ENCODE results near the gene DLX3. TPM values are rescaled to one million over a fixed set of nuclear protein-coding genes. Genes with fewer than 3 reads are reported as not detected.

Gene DLX3
- total RNA-seq, 3 donors from 2014 or later (not counting 1 experiment from before 2014, with no cell fraction given): not detected

DNA sequence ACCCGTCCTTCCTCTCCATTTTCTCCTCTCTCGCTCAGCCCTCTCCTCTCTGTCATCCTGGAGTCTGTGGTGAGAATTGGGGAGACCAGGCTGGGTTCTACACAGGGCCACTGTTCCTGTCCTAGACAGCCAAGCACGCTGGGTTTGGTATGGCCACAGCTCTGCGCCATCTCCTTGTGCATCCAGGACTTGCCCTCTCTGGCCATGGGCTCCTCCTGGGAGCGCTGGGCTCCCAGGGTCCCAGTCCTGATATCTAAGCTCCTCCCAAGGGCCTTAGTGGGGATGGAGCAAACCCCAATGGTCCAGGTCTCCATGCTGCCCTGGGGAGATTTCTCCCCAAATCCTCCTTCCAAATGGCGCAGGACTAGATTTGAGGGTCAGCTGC is 33.7 kb upstream of the DLX3 start:
- Mint-ChIP-seq H3K4me3 (no peak overlapping the region), H3K4me1 (peaks cover 0 to 20% of the 10 kb centered on the region in 2 donors), H3K9me3 (no peaks in the 10 kb centered on the region), H3K36me3 (no peaks in the 10 kb centered on the region), H3K27me3 (ENCODE audit: low read depth in 2 of 2) (peaks cover 20 to 23% of the 10 kb centered on the region in 2 donors), H3K27ac (no peak overlapping the region)
- peaks cover 10% of the 10 kb centered on the region for H3K27me3 ChIP-seq (ENCODE audit: control insufficient read depth, insufficient read depth, low read length)
- H3K4me1 ChIP-seq (ENCODE audit: control insufficient read depth, insufficient read depth, low read length): peaks cover 10% of the 10 kb centered on the region
- H3K9me3 ChIP-seq (ENCODE audit: control insufficient read depth, insufficient read depth, low read length): no peaks in the 10 kb centered on the region
- WGBS (ENCODE audit: insufficient coverage): 96% methylated on average over 4 of the region's 6 CpGs
- no peaks in the 10 kb centered on the region for H3K36me3 ChIP-seq (ENCODE audit: control insufficient read depth, insufficient read depth, low read length)
- H3K4me3 ChIP-seq (ENCODE audit: low read length): no peak overlapping the region
- intact Hi-C loops (cut with micrococcal nuclease): no loop called here
- DNase-seq (no peak), ATAC-seq (no peak)
- H3K27ac ChIP-seq (ENCODE audit: low read length): no peak overlapping the region
- TF ChIP-seq, protein P1, sequence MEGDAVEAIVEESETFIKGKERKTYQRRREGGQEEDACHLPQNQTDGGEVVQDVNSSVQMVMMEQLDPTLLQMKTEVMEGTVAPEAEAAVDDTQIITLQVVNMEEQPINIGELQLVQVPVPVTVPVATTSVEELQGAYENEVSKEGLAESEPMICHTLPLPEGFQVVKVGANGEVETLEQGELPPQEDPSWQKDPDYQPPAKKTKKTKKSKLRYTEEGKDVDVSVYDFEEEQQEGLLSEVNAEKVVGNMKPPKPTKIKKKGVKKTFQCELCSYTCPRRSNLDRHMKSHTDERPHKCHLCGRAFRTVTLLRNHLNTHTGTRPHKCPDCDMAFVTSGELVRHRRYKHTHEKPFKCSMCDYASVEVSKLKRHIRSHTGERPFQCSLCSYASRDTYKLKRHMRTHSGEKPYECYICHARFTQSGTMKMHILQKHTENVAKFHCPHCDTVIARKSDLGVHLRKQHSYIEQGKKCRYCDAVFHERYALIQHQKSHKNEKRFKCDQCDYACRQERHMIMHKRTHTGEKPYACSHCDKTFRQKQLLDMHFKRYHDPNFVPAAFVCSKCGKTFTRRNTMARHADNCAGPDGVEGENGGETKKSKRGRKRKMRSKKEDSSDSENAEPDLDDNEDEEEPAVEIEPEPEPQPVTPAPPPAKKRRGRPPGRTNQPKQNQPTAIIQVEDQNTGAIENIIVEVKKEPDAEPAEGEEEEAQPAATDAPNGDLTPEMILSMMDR (IDR thresholded peaks at IDR 0.05): no peak

DNA sequence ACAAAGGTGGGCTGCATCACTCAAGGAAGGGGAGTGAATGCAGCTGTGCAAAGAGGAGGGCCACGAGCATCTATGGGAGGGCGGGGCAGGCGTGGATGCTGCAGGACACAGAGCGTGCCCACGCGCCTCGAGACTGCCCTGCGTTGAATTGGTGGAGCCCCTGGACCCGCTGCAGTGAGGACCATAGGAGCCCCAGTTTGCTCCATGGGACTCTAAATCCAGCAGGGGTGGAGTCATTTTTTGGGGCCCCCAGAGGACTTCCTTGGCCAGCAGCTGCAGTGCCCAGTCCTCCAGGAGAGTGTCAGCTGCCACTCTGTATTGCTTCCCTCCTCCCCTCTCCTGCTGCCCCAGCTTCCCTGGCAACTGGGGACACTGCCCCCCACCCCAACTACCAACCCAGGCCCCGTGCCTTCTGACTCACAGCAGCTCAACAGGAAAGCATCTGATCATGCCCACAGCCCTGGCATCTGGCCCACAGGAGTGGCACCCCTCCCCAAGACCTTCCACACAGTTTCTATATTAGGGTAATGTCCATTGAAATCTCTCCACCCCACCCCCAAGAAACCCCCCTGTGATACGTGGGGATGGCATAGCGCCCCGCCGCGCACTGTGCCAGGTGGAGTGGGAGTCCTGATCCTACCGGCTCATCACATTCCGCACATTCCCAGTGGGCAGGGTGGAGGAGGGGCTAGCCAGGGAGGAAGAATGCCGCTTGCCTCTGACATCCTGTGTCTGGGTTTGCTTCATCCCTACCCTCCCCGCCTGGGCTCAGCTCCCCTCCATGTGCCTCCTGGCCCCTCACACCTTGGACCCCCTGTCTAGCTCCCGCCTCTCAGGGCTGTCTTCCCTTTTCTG is 33.1 kb upstream of the DLX3 start:
- Histone ChIP-seq H3K27me3 (ENCODE audit: control insufficient read depth, insufficient read depth, low read length) (peaks cover 10% of the 10 kb centered on the region), H3K36me3 (ENCODE audit: control insufficient read depth, insufficient read depth, low read length) (no peaks in the 10 kb centered on the region), H3K9me3 (ENCODE audit: control insufficient read depth, insufficient read depth, low read length) (no peaks in the 10 kb centered on the region), H3K4me3 (ENCODE audit: low read length) (no peak overlapping the region), H3K27ac (ENCODE audit: low read length) (no peak overlapping the region), H3K4me1 (ENCODE audit: control insufficient read depth, insufficient read depth, low read length) (peaks cover 10% of the 10 kb centered on the region)
- no peaks in the 10 kb centered on the region for H3K9me3 Mint-ChIP-seq
- H3K4me1 Mint-ChIP-seq: peaks cover 0 to 20% of the 10 kb centered on the region in 2 donors
- no peak overlapping the region for H3K27ac Mint-ChIP-seq
- 48% methylated on average over 13 of the region's 20 CpGs for WGBS (ENCODE audit: insufficient coverage)
- H3K4me3 Mint-ChIP-seq: no peak overlapping the region
- H3K36me3 Mint-ChIP-seq: no peaks in the 10 kb centered on the region
- ATAC-seq (no peak), DNase-seq (no peak)
- peaks cover 20 to 23% of the 10 kb centered on the region in 2 donors for H3K27me3 Mint-ChIP-seq (ENCODE audit: low read depth in 2 of 2)
- intact Hi-C loops (cut with micrococcal nuclease): no loop called here
- TF ChIP-seq, protein P1 (IDR thresholded peaks at IDR 0.05): no peak

DNA sequence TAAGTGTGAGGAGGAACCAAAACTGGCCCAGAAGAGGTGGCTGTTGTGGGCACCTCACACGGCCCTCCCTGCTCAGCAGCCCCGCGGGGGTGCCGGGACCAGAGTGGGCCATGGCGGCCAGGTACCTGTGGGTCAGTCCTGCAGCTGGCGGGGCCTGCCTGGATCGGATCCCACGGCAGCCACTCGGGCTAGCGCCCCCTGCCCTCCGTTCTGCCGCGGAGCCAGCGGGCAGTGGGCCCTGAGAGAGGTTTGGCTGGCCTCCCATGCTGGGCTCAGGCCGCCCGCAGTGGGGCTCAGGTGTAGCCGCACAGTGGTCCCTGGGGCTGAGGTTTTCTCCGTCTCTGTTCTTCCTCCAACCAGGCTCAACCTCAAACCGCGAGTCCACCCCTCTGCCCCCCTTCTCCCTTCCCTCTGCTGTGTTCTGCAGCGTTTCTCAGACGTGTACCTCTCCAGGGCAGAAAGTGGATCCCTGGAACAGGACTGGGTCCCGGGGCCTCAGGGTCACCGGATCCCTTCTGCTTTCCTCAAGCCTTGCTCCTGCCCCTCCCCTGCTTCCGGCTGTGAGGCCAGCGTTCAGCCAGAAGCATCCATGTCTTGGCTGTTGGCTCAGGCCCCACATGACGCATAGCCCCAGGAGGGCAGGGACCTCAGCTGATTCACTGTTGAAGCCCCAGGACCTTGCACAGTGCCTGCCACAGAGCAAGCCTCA is 32.3 kb upstream of the DLX3 start:
- Mint-ChIP-seq H3K4me3 (no peak overlapping the region), H3K4me1 (peaks cover 0 to 20% of the 10 kb centered on the region in 2 donors), H3K9me3 (no peaks in the 10 kb centered on the region), H3K27me3 (ENCODE audit: low read depth in 2 of 2) (peaks cover 20 to 27% of the 10 kb centered on the region in 2 donors), H3K36me3 (no peaks in the 10 kb centered on the region), H3K27ac (no peak overlapping the region)
- ATAC-seq: peak; percentile 3 to 49 (median 16)
- H3K9me3 ChIP-seq (ENCODE audit: control insufficient read depth, insufficient read depth, low read length): no peaks in the 10 kb centered on the region
- peaks cover 10% of the 10 kb centered on the region for H3K4me1 ChIP-seq (ENCODE audit: control insufficient read depth, insufficient read depth, low read length)
- peaks cover 10% of the 10 kb centered on the region for H3K27me3 ChIP-seq (ENCODE audit: control insufficient read depth, insufficient read depth, low read length)
- intact Hi-C loops (cut with micrococcal nuclease): no loop called here
- no peaks in the 10 kb centered on the region for H3K36me3 ChIP-seq (ENCODE audit: control insufficient read depth, insufficient read depth, low read length)
- TF ChIP-seq, protein P1 (IDR thresholded peaks at IDR 0.05): peak; percentile 55
- H3K4me3 ChIP-seq (ENCODE audit: low read length): no peak overlapping the region
- DNase-seq: peak in 1 of 2 donors; percentile 22
- WGBS (ENCODE audit: insufficient coverage): 2% methylated on average over 27 of the region's 27 CpGs
- H3K27ac ChIP-seq (ENCODE audit: low read length): no peak overlapping the region
